GM21529 (cell line): ENCODE results near the gene SLC39A13.

ENCODE experiments used
- ATAC-seq: cut with Tn5 transposase; IDR thresholded peaks from one replicate; pipeline ENCODE4 v1.9.1; 2021; ENCODE audit not compliant: unreplicated experiment

SLC39A13 gene

DNA sequence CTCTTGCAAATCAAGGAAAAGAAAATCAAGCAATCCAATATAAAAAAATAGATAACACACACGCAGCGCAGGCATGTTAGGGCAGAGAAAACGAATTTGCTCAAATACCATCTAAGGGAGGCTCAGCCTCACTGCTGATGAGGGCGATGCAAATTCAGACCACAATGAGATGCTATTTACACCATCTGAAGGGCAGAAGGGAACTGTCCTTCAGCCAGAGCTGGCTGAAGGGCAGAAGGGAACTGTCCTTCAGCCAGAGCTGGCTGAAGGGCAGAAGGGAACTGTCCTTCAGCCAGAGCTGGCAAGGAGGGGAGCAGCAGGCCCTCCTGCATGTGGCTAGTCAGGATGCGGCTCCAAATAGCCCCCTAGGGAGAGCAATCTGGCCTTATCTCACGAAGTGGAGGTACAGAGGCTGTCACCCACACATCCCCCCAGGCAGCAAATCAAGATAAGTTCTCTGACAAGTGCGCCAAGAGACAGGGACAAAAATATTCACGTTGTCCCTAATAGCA lies 7.6 kb upstream of the SLC39A13 start:
- peak; percentile 79 for ATAC-seq

GRCh38 chr11:47403135-47403534 lies 5.3 kb upstream of the SLC39A13 start:
- ATAC-seq: no peak

GRCh38 chr11:47403571-47403970 lies 4.8 kb upstream of the SLC39A13 start:
- no peak for ATAC-seq

GRCh38 chr11:47406896-47407745 lies 1.3 kb upstream of the SLC39A13 start:
- ATAC-seq: no peak

- ATAC-seq: no peak
Measured at GRCh38 chr11:47408598-47409439, 429 bp downstream of the SLC39A13 start.

- no peak for ATAC-seq
Measured at GRCh38 chr11:47409440-47410369, 1.3 kb downstream of the SLC39A13 start.

DNA sequence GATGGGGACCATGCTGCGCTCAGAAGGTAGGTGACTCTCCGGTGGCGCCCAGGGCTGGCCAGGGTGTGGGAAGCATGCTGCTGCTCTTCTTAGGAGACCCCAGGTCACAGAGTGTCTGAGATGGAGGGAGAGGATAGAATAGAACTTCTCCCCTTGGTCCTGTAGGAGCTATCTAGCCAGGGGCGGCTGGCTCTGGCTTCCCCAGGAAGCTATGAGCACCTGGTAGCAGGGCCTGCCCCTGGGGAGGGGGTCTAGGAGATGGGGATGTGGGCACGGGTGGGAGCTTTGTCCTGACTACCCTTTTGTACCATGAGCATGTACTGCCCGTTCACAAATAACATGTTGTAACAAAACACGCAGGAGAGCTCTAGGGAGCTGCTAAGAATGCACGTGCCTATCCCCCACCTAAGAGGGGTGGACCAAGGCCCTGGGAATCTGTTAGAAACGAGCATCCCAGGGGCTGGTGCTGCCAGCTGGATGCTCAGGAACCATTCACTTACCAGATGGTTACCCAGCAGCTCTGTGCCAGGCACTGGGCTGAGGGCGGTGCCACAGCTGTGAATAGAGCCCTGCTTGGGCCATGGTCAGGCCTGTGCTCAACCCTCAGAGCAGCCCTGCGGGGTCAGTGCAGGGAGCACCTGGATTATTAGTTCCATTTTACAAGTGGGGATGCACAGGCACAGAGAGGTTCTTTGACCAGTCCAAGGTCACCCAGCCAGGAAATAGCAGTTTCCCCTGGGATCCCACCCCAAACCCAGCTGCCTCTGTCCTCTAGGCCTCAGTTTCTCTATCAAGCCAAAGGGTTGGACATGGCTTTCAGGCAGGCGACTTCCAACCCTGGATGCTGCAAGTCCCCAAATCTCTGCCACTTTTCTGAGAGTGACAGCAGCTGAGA lies 2.2 kb downstream of the SLC39A13 start:
- ATAC-seq: no peak

DNA sequence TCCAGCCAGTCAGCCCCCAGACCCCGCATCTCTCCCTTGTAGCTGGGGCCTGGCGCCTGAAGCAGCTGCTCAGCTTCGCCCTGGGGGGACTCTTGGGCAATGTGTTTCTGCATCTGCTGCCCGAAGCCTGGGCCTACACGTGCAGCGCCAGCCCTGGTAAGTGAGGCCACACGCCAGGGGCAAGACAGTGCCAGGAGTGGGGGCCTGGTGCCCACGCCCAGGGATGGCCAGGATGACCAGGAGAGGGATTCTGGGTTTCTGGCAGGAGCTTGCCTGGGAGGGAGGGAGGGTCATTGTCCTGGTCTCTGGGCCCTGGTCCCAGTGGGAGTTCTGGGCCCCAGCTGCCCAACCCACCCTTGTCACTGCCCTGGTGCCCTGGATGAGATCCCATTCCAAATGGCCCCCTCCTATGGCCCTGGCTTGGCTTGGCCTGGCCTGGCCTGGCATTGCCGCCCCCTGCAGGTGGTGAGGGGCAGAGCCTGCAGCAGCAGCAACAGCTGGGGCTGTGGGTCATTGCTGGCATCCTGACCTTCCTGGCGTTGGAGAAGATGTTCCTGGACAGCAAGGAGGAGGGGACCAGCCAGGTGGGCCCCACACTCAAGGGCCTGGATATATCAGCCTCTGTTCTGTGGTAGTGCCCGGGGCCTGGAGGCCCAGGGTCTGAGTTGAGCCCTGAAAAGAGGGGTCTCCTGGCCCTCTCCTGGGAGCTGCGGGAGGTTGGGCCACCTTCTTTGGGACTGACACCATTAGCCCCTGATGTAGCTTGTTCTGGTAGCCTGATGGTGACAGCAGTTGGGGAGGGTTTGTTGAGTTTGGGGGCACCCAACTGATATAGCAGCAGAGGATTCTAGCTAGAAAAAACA lies 3.7 kb downstream of the SLC39A13 start:
- no peak for ATAC-seq

DNA sequence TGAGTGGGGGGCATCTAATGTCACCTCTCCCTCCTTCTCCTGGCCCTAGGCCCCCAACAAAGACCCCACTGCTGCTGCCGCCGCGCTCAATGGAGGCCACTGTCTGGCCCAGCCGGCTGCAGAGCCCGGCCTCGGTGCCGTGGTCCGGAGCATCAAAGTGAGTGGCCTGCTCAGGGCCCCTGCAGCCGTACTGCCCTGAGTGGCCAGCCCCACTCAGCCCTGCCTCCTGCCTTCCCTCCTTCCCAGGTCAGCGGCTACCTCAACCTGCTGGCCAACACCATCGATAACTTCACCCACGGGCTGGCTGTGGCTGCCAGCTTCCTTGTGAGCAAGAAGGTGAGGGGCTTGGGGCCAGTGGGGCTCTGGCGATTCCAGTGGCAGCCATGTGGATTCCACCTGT lies 5.0 kb downstream of the SLC39A13 start:
- ATAC-seq: no peak

DNA sequence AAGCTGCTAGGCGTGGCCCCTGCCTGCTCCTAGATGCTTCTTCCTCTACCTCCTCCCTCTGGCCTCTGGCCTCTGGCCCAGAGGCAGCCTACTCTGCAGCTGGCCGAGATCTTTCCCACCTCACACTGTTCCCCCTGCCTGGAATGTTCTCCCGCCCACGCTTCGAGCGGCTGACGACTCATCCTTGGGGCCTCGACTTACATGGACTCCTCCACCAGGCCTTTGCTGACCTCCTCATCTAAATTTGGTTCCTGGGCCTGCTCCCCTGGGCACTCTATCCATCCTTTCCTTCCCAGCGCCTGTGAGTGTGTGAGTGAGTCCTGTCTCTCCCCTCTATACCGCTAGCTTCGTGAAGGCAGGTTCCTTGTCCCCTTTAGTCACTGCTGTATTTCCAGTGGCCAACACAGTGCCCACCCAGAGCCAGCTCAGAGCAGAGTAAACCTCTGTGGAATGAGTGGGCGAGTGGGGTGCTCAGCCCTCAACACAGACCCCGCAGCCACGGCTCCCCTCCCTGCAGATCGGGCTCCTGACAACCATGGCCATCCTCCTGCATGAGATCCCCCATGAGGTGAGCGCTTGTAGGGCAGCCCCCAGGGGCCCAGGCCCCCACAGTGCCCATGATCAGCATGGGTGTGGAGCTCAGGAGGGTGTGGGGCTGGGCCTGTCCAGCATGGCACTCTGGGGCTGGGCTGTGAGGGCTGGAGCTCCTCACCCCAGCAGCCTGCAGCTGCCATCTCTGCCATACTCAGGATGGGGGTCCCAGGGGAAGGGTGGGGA lies 5.7 kb downstream of the SLC39A13 start:
- ATAC-seq: no peak

- no peak for ATAC-seq
Measured at GRCh38 chr11:47414685-47415070, 6.3 kb downstream of the SLC39A13 start.

- ATAC-seq: no peak
Measured at GRCh38 chr11:47415091-47415854, 6.9 kb downstream of the SLC39A13 start.

DNA sequence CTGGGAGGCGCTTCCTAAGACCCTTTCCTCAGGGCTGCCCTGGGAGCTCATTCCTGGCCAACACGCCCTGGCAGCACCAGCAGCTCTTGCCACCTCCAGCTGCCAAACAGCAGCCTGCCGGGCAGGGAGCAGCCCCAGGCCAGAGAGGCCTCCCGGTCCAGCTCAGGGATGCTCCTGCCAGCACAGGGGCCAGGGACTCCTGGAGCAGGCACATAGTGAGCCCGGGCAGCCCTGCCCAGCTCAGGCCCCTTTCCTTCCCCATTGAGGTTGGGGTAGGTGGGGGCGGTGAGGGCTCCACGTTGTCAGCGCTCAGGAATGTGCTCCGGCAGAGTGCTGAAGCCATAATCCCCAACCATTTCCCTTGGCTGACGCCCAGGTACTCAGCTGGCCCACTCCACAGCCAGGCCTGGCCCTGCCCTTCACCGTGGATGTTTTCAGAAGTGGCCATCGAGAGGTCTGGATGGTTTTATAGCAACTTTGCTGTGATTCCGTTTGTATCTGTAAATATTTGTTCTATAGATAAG lies 7.6 kb downstream of the SLC39A13 start:
- no peak for ATAC-seq

- no peak for ATAC-seq
Measured at GRCh38 chr11:47417712-47418111, 9.3 kb downstream of the SLC39A13 start.

DNA sequence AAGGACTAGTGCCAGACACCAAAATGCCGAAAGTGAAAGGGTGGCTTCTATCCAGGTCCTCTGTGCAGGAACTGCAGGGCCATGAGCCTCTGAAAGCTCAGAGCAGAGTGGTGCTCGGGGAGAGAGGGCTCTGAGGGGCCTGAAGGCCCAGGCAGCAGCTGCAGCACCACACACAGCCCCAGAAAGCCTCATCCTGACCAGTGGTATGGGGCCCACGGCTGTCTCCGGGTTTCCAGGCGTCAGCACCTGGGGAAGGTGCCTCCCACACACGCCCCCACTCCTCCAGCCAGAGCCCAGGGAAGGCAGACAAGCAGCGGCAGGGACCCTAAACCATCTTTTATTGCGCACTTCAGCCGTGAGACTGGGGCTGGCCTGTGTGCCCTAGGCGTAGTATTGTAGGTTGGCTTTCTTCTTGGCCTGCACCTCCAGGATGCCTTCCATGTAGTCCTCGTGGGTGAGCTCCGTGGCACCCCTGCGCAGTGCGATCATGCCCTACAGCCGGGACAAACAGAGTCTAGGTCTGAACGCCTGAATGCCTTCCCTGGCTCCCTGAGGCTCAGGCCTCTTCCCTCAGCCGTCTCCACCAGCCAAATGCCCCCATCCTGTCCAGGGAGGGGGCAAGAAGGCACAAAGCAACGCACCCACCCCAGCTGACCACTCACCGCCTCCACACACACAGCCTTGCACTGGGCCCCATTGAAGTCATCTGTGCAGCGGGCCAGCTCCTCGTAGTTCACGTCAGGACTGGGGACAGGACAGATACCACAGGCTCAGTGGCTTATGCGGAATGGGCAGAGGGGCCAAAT lies 10.3 kb downstream of the SLC39A13 start:
- no peak for ATAC-seq

- no peak for ATAC-seq
Measured at GRCh38 chr11:47425611-47426010, 17.2 kb downstream of the SLC39A13 start.
